Fibroblast of gingiva (primary cell): Measurements from ENCODE around the gene MRPS25.
"Not testable (repeated sequence)": the region's sequence is repeated elsewhere in the genome, so short reads cannot be mapped to it uniquely, and the experiment has no call there.

Source experiments
- DNase-seq: peaks from one replicate; pipeline ENCODE4 v3.0.0-alpha.2; 2011; ENCODE audit warnings: low read depth

The MRPS25 gene

GRCh38 chr3:15043408-15044171 lies 21.5 kb downstream of the MRPS25 start:
- DNase-seq = no peak

GRCh38 chr3:15042936-15043335 lies 22.2 kb downstream of the MRPS25 start:
- no peak for DNase-seq

- DNase-seq = no peak
Observed at GRCh38 chr3:15041950-15042349, 23.2 kb downstream of the MRPS25 start.

GRCh38 chr3:15040844-15041243 lies 24.3 kb downstream of the MRPS25 start:
- DNase-seq = no peak

GRCh38 chr3:15038306-15038705 lies 26.8 kb downstream of the MRPS25 start:
- DNase-seq = no peak

- no peak for DNase-seq
Observed at GRCh38 chr3:15033103-15033502, 32.0 kb downstream of the MRPS25 start.

GRCh38 chr3:15032650-15033049 lies 32.5 kb downstream of the MRPS25 start:
- no peak for DNase-seq

- no peak for DNase-seq
Observed at GRCh38 chr3:15029625-15030024, 35.5 kb downstream of the MRPS25 start.

GRCh38 chr3:15023719-15024118 lies 41.4 kb downstream of the MRPS25 start:
- no peak for DNase-seq

- DNase-seq = no peak
Observed at GRCh38 chr3:15023249-15023648, 41.9 kb downstream of the MRPS25 start.

- no peak for DNase-seq
Observed at GRCh38 chr3:15017191-15017590, 47.9 kb downstream of the MRPS25 start.

GRCh38 chr3:15015456-15015855 lies 49.7 kb downstream of the MRPS25 start:
- no peak for DNase-seq

- DNase-seq = no peak
Observed at GRCh38 chr3:15014606-15015328, 50.3 kb downstream of the MRPS25 start.

- no peak for DNase-seq
Observed at GRCh38 chr3:15011174-15011573, 53.9 kb downstream of the MRPS25 start.

GRCh38 chr3:15010664-15011063 lies 54.5 kb downstream of the MRPS25 start:
- no peak for DNase-seq

- DNase-seq = no peak
Observed at GRCh38 chr3:15009167-15009566, 55.9 kb downstream of the MRPS25 start.

GRCh38 chr3:15007681-15008141 lies 57.4 kb downstream of the MRPS25 start:
- DNase-seq = peak; percentile 85

- DNase-seq = not testable (repeated sequence)
Observed at GRCh38 chr3:14999182-14999581, 65.9 kb downstream of the MRPS25 start.
